Keratinocyte (primary cell): ENCODE results near the gene CDH13.

Source experiments
- EZH2 ChIP-seq: IDR thresholded peaks from one replicate; pipeline ENCODE4 v1.6.1; 2012; ENCODE audit warnings: inconsistent platforms, mild to moderate bottlenecking, low read length, moderate library complexity
- TF ChIP-seq, protein P1 (sequence below), 3 experiments: IDR thresholded peaks in 1 of 3; conservative IDR thresholded peaks in 1 of 3; optimal IDR thresholded peaks in 1 of 3; 2 replicates in 2 of 3; 3 replicates in 1 of 3; pipeline versions ENCODE3 to v1.5.1; 2011; ENCODE audit warnings: low read length in 3 of 3, mild to moderate bottlenecking in 3 of 3, moderate library complexity in 2 of 3, control low read depth in 1 of 3, inconsistent platforms in 1 of 3; ENCODE audit not compliant: insufficient read depth in 2 of 3; ENCODE audit errors: extremely low read depth in 1 of 3

DNA sequence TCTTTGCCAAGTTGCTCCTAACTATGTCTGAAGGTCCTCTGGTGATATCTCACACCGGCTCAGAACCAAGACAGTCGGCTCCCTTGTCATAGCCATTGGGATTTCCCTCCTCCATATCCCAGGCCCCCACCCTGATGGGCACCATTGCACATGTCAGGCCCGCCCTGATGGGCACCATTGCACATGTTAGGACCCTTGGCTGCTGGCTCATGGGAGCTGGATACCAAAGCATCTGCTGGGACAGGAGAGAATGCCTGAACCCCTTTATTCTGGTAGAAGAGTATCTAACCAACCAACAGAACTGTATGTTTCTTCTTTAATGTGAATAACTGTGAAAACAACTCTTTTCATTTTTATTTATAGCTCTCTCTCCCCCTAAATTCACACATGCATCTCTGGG is 726.5 kb downstream of the CDH13 start:
- no peak for TF ChIP-seq EZH2
- TF ChIP-seq, protein P1, sequence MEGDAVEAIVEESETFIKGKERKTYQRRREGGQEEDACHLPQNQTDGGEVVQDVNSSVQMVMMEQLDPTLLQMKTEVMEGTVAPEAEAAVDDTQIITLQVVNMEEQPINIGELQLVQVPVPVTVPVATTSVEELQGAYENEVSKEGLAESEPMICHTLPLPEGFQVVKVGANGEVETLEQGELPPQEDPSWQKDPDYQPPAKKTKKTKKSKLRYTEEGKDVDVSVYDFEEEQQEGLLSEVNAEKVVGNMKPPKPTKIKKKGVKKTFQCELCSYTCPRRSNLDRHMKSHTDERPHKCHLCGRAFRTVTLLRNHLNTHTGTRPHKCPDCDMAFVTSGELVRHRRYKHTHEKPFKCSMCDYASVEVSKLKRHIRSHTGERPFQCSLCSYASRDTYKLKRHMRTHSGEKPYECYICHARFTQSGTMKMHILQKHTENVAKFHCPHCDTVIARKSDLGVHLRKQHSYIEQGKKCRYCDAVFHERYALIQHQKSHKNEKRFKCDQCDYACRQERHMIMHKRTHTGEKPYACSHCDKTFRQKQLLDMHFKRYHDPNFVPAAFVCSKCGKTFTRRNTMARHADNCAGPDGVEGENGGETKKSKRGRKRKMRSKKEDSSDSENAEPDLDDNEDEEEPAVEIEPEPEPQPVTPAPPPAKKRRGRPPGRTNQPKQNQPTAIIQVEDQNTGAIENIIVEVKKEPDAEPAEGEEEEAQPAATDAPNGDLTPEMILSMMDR (optimal IDR thresholded peaks at IDR 0.05 in 1 of 3, IDR thresholded peaks at IDR 0.05 in 1 of 3, conservative IDR thresholded peaks at IDR 0.05 in 1 of 3; ENCODE audit: extremely low read depth in 1 of 3, insufficient read depth in 2 of 3, low read length in 3 of 3) = no peak
